Heart left ventricle (tissue), 16 donors: ENCODE results near the gene CSTB. TPM values are rescaled to one million over a fixed set of nuclear protein-coding genes. Genes with fewer than 3 reads are reported as not detected.

Experiments
- ATAC-seq, 4 donors: fragments of 200-7000 bp; cut with Tn5 transposase; one replicate each; pipeline ENCODE4 v1.9.1; 2020 to 2022; ENCODE audit warnings: moderate library complexity in 4 of 4, mild to moderate bottlenecking in 3 of 4, moderate number of reproducible peaks in 1 of 4
- DNase-seq, 5 donors: peaks; one replicate each; pipeline ENCODE4 v3.0.0-alpha.2; 2020
- H3K27ac ChIP-seq, 12 donors: fragments of 200-600 bp; sonication (generic) in 4 of 12; one replicate each; pipeline versions ENCODE4 v1.5.0 to v1.8.0; 2016 to 2022; ENCODE audit warnings: mild to moderate bottlenecking in 2 of 12
- H3K27me3 ChIP-seq, 9 donors: fragments of 200-600 bp; sonication (generic) in 2 of 9; one replicate each; pipeline versions ENCODE4 v1.5.1 to v1.8.0; 2016 to 2022; ENCODE audit warnings: mild to moderate bottlenecking in 3 of 9
- H3K36me3 ChIP-seq, 9 donors: fragments of 200-600 bp; sonication (generic) in 2 of 9; one replicate each; pipeline versions ENCODE4 v1.5.0 to v1.8.0; 2018 to 2022; ENCODE audit warnings: mild to moderate bottlenecking in 2 of 9
- H3K4me1 ChIP-seq, 12 donors: fragments of 200-600 bp; sonication (generic) in 4 of 12; one replicate each; pipeline versions ENCODE4 v1.5.0 to v1.8.0; 2016 to 2022; ENCODE audit warnings: mild to moderate bottlenecking in 3 of 12
- H3K4me3 ChIP-seq, 12 donors: fragments of 200-600 bp; sonication (generic) in 4 of 12; one replicate each; pipeline versions ENCODE4 v1.5.0 to v1.8.0; 2017 to 2022; ENCODE audit warnings: mild to moderate bottlenecking in 9 of 12, moderate library complexity in 4 of 12
- H3K9me3 ChIP-seq, 12 donors: fragments of 200-600 bp; sonication (generic) in 4 of 12; one replicate each; pipeline versions ENCODE4 v1.5.0 to v1.8.0; 2016 to 2022; ENCODE audit warnings: mild to moderate bottlenecking in 1 of 12
- CTCF ChIP-seq, 12 donors: fragments of 200-600 bp; sonication (generic) in 4 of 12; IDR thresholded peaks; one replicate each; pipeline versions ENCODE4 v1.5.0 to v1.8.0; 2018 to 2022; ENCODE audit warnings: antibody characterized with exemption in 12 of 12, mild to moderate bottlenecking in 5 of 12
- POLR2A ChIP-seq, 2 donors: fragments of 450-650 bp; IDR thresholded peaks; one replicate each; pipeline ENCODE4 v1.6.1; 2017; ENCODE audit warnings: antibody characterized with exemption in 2 of 2, mild to moderate bottlenecking in 2 of 2, moderate library complexity in 2 of 2
- WGBS, 4 donors: extraction: QIAGEN DNeasy Blood & Tissue Kit in 2 of 4; methylation state at CpG; one replicate each; pipeline versions ENCODE4 v1.1.5 to v1.1.7; 2013 to 2018; 5-methylcytosine and 5-hydroxymethylcytosine counted together
- intact Hi-C, 10 donors: fragments of 100-400 bp; cut with DNase I; formaldehyde crosslinking; loops; one replicate each; pipeline versions ENCODE4 v1.11.1 to v1.14.2; 2022
- polyA plus RNA-seq, 2 donors: library from polyadenylated mRNA; stranded (reverse); fragments of 200-250 nt; gene quantifications; one replicate each; pipeline ENCODE4 v1.2.3, GENCODE V29; 2013
- total RNA-seq, 9 donors: library from RNA; depleted of rRNA in 2 of 9; stranded (reverse); fragments of >200 nt in 2 of 9; fragmentation: NEBNext Ultra II Directional in 3 of 9; extraction: Animal tissue kit (Norgen Biotek cat#: 25700) in 3 of 9; gene quantifications; one replicate each; pipeline versions ENCODE4 v1.1.0 to v1.2.4, GENCODE V29; 2016 to 2023
- donor health status: ischemic (EF 13 %, LVEDD 7.1; RV severe dilation, severe dysfunction).
- donor health status: healthy with polysubstance abuse.
- donor health status: DM: no; HTN: yes; CAD: no.
- donor health status: DM: no; HTN: no; CAD: no.
- donor health status: ischemic (EF 25% LVEDD 6.9; RV normal size, moderate dysfunction).
- donor health status: ischemic (EF 25% LVEDD 5.7; RV mildly dilated, moderate dysfunction).
- donor health status: healthy.
- donor health status: DM: yes; HTN: yes; CAD: no.
- donor health status: ischemic (EF 35%, LVEDD 5.7; RV mildly dilated, moderate dysfunction).
- donor health status: nonischemic (EF 11% LVEDD 7.7; RV severe dilation, severe dysfunction).
- donor health status: DM: yes; HTN: yes; CAD: no.
- donor health status: PGD.
- donor health status: ischemic (EF 29% LVEDD 5.4; RV normal size, mild dysfunction).
- donor health status: nonischemic (EF 23%, LVEDD 6.1; RV moderate dilation, normal function).

CSTB gene
- total and polyA plus RNA-seq, 11 donors, result 7.8 to 77.0 (median 36.1) TPM

DNA sequence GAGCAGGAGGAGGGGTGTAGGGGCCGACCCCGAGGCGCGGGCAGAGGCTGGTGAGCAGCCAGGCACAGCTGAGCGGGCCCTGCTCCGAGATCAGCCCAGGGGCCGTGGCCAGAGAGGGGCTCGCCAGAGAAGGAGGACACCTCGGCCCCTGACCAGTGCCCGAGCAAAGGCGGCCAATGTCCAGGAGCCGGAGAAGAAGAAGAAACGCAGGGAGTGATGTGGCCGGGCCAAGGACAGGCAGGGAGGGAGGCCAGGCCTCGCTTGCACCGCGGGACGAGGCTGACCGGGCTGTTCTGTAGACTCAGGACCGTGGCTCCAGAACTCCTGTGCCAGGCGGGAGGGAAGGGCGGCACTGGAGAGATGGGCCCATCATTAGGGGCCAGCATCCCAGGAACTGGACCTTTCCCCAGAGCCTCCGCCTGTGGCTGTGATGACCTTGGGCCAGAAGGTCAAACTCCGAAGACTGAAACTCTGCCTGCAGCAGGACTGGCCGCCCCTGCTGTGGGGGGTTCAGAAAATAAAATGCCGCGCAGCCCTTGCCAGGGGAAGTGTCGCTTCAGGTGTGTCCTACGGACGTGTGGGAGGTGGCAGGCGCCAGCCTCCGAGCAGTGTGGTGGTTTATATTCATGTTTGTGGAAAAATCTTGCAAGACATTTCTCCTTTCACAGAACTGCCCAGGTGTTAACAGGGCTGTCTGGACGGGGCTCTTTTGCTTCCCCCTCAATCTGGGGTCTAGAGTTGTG lies 27.6 kb upstream of the CSTB start:
- Histone ChIP-seq H3K4me3 (no peak overlapping the region), H3K9me3 (no peaks in the 10 kb centered on the region), H3K27me3 (no peaks in the 10 kb centered on the region), H3K4me1 (no peaks in the 10 kb centered on the region), H3K36me3 (peaks cover 0 to 61% (median 53%) of the 10 kb centered on the region in 9 donors), H3K27ac (no peak overlapping the region)
- WGBS, 4 donors, result 90 to 96% (median 93%) methylated on average over 31 to 33 of the region's 33 CpGs
- TF ChIP-seq CTCF (IDR thresholded peaks at IDR 0.05) (no peak), POLR2A (IDR thresholded peaks at IDR 0.05) (no peak)
- intact Hi-C loops, result loop anchor here in 1 of 10 donors (10.0 kb wide), 1 partner anchor 61 kb away; the partner anchor contains the start of gene AGPAT3
- peak in 1 of 5 donors; percentile 48 for DNase-seq
- ATAC-seq, result no peak

DNA sequence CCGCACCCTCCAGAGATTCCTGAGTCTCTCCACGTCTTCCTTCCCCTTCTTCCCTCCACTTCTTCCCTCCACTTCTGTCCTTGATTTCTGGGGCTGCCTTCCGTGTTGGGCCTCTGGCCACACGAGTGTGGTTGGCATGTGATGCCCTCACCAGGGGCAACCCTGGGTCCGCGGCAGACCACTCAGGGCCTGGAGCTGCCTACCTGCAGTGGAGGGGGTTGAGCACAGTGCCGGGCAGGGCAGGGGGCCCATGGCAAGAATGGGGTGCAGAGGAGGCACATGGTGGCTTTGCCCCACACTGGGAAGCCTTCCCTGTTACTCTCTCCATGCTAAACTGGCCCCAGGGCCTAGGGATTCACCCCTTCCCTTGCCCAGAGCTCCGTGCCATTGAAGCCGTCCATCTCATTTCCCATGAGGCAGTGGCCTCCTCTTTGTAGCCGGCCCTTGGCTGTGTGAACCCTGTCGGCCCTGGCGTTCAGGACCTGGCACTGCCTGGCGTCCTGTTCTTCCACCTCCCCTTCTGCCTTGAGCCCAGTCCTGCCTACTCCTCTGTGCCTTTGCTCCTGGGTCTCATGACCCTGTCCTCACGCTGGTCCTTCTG lies 26.7 kb upstream of the CSTB start:
- WGBS, 4 donors, result 84 to 92% (median 92%) methylated on average over 11 to 14 of the region's 14 CpGs
- Histone ChIP-seq H3K27me3 (no peaks in the 10 kb centered on the region), H3K36me3 (peaks cover 0 to 70% (median 62%) of the 10 kb centered on the region in 9 donors), H3K4me3 (no peak overlapping the region), H3K27ac (no peak overlapping the region), H3K9me3 (no peaks in the 10 kb centered on the region), H3K4me1 (no peaks in the 10 kb centered on the region)
- intact Hi-C loops, result loop anchor here in 1 of 10 donors (10.0 kb wide), 1 partner anchor 62 kb away; the partner anchor contains the start of gene AGPAT3
- ATAC-seq, result no peak
- DNase-seq, result peak in 2 of 5 donors; percentile 19 to 57
- TF ChIP-seq POLR2A (IDR thresholded peaks at IDR 0.05), result no peak

DNA sequence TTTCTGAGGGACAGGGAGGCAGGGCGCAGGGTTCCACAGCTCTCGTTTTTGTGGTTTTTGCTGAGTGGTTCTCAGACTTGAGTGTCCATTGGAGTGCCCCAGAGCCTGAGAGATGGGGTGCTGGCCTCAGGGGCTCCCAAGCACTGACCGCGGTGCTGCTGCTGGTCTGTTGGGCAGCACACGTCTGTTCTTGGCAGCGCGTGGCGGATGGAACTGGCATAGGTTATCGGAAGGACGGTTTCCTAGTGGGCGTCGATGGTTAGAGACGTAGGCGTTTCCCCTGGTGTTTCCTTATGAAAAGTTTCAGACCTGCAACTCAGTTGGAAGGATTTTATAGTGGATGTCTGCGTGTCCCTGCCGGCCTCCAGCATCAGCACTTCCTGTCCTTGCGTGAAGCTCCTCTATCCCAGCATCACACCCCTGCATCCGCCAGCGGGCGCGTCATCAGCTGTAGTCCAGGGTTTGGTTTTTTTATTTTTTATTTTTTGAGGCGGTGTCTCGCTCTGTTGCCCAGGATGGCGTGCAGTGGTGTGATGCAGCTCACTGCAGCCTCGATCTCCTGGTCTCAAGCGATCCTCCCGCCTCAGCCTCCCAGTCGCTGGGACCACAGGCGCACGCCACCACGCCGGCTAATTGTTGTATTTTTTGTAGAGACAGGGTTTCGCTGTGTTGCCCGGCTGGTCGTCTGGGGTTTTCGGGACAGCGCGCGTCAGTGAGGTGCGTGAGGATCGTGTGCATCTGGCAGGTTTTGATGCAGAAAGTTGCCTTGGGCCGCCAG lies 25.1 kb upstream of the CSTB start:
- WGBS, 4 donors, result 94 to 97% (median 96%) methylated on average over 42 of the region's 42 CpGs
- TF ChIP-seq CTCF (IDR thresholded peaks at IDR 0.05) (no peak), POLR2A (IDR thresholded peaks at IDR 0.05) (no peak)
- H3K36me3 ChIP-seq, result peaks cover 0 to 86% (median 78%) of the 10 kb centered on the region in 9 donors
- no peaks in the 10 kb centered on the region for H3K27me3 ChIP-seq
- H3K27ac ChIP-seq, result no peak overlapping the region
- H3K4me3 ChIP-seq, result no peak overlapping the region
- intact Hi-C loops, result loop anchor here in 1 of 10 donors (10.0 kb wide), 1 partner anchor 64 kb away; the partner anchor contains the start of gene AGPAT3
- no peaks in the 10 kb centered on the region for H3K4me1 ChIP-seq
- DNase-seq (peak in 1 of 5 donors; percentile 28), ATAC-seq (no peak)
- no peaks in the 10 kb centered on the region for H3K9me3 ChIP-seq

GRCh38 chr21:43800566-43800965 lies 24.5 kb upstream of the CSTB start:
- H3K36me3 ChIP-seq, result peaks cover 0 to 93% (median 82%) of the 10 kb centered on the region in 9 donors
- intact Hi-C loops, result loop anchor here in 1 of 10 donors (10.0 kb wide), 1 partner anchor 64 kb away; the partner anchor contains the start of gene AGPAT3

More at GRCh38 chr21:43800566-43800965, 24.5 kb upstream of the CSTB start:
- Histone ChIP-seq H3K9me3 (no peaks in the 10 kb centered on the region), H3K27ac (no peak overlapping the region), H3K4me3 (no peak overlapping the region), H3K27me3 (no peaks in the 10 kb centered on the region), H3K4me1 (no peaks in the 10 kb centered on the region)
- DNase-seq (peak in 1 of 5 donors; percentile 54), ATAC-seq (no peak)
- WGBS, 4 donors, result 93 to 95% (median 94%) methylated on average over 14 of the region's 14 CpGs
- TF ChIP-seq POLR2A (IDR thresholded peaks at IDR 0.05) (no peak), CTCF (IDR thresholded peaks at IDR 0.05) (no peak)
